Measurements from ENCODE around the gene RGS19. TPM values are rescaled to one million over a fixed set of nuclear protein-coding genes. Genes with fewer than 3 reads are reported as not detected.

Gene RGS19
- total and polyA plus RNA-seq, 7 donors, result 2.0 to 5.7 (median 3.5) TPM

DNA sequence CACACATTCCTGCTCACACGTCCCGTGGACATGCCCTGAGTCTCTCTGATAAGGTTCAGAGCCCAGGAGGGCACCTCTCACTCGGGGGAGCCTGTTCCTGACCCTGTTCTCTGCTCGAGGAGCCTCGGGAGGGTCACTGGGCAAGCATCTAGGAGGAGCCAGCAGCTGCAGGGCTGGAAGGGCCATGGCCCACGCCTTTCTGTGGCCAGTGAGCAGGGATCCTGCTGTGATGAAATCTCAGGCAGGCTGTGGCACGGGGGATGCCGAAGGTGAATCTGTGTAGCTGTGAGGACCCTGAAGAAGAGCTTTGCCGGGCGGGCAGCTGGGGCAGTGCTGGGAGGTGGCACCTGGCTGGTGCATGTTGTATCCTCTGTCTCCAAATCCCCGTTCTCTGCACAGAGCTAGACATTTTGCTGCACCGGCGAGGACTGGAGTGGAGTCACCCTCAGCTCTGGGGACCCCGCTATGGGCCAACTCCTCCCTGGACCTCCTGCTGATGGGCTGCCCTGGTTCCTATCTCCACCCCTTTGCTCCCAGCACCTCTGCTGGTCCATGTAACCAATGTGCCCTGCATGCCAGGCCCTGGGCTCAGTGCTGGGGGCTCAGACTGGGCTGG is 35.1 kb upstream of the RGS19 start:
- ATAC-seq (no peak), DNase-seq (peak in 1 of 2 donors; percentile 46)
- intact Hi-C loops (cut with DNase I), result no loop called here
- Histone ChIP-seq H3K4me3 (no peak overlapping the region), H3K9me3 (no peaks in the 10 kb centered on the region), H3K27ac (no peak overlapping the region), H3K4me1 (no peaks in the 10 kb centered on the region), H3K36me3 (ENCODE audit: insufficient read depth in 1 of 2, low read depth in 1 of 2) (no peaks in the 10 kb centered on the region), H3K27me3 (ENCODE audit: insufficient read depth in 3 of 3, low read length in 2 of 3) (peaks cover 0 to 5% (median 0%) of the 10 kb centered on the region in 3 donors)
- TF ChIP-seq, protein P1, sequence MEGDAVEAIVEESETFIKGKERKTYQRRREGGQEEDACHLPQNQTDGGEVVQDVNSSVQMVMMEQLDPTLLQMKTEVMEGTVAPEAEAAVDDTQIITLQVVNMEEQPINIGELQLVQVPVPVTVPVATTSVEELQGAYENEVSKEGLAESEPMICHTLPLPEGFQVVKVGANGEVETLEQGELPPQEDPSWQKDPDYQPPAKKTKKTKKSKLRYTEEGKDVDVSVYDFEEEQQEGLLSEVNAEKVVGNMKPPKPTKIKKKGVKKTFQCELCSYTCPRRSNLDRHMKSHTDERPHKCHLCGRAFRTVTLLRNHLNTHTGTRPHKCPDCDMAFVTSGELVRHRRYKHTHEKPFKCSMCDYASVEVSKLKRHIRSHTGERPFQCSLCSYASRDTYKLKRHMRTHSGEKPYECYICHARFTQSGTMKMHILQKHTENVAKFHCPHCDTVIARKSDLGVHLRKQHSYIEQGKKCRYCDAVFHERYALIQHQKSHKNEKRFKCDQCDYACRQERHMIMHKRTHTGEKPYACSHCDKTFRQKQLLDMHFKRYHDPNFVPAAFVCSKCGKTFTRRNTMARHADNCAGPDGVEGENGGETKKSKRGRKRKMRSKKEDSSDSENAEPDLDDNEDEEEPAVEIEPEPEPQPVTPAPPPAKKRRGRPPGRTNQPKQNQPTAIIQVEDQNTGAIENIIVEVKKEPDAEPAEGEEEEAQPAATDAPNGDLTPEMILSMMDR (IDR thresholded peaks at IDR 0.05), result no peak
- WGBS, 3 donors, result 74 to 80% (median 74%) methylated on average over 14 of the region's 14 CpGs

DNA sequence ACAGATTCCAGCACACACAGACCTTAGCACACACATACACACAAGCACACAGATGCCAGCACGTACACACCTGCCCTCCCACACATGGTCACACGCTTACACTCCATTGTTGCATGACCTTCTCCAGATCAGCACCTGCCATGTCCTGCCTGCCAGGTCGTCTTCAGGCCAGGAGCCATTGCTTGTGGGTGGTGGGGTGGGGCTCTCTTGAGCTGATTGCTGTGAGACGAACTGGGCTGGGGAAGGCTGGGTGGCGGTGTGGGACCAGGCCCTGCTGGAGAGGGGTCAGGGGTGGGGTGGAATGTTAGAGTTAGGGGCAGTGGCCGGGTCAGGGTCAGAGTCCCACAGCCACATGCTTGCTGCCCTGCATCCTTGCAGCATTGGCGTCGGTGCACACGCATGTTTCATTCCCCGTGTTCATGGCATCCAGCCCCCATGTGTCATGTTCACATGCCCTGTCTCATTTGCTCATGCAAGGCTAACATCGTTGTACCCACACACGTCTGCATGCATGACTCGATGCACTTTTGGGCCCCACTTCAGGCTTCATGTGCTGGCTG is 34.6 kb upstream of the RGS19 start:
- TF ChIP-seq, protein P1 (IDR thresholded peaks at IDR 0.05), result no peak
- H3K27ac ChIP-seq, result no peak overlapping the region
- no peak for ATAC-seq
- WGBS, 3 donors, result 71 to 78% (median 76%) methylated on average over 13 of the region's 13 CpGs
- no peaks in the 10 kb centered on the region for H3K4me1 ChIP-seq
- peaks cover 0 to 5% (median 0%) of the 10 kb centered on the region in 3 donors for H3K27me3 ChIP-seq (ENCODE audit: insufficient read depth in 3 of 3, low read length in 2 of 3)
- H3K36me3 ChIP-seq (ENCODE audit: insufficient read depth in 1 of 2, low read depth in 1 of 2), result no peaks in the 10 kb centered on the region
- H3K4me3 ChIP-seq, result no peak overlapping the region
- no peaks in the 10 kb centered on the region for H3K9me3 ChIP-seq
- peak in 1 of 2 donors; percentile 38 for DNase-seq
- intact Hi-C loops (cut with DNase I), result no loop called here

DNA sequence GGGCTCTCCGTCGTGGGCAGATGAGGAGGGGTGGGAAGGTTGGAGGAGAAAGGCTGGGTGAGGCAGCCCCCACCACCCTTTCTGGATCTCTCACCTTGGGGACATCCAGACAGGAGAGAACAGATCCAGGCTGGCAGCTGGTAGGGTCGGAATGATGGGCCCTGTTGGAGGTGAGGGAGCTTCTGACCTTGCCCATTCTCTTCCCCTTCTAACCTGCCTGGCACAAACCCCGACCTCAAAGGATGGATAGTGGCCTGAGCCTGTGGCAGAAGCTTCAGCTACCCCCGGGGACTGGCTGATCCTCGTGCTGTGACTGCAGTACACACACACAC is 34.1 kb upstream of the RGS19 start:
- TF ChIP-seq, protein P1 (IDR thresholded peaks at IDR 0.05), result no peak
- no peaks in the 10 kb centered on the region for H3K4me1 ChIP-seq
- no peaks in the 10 kb centered on the region for H3K9me3 ChIP-seq
- no peak overlapping the region for H3K27ac ChIP-seq
- intact Hi-C loops (cut with DNase I), result no loop called here
- 58 to 66% (median 66%) methylated on average over 6 of the region's 6 CpGs for WGBS, 3 donors
- H3K4me3 ChIP-seq, result no peak overlapping the region
- H3K36me3 ChIP-seq (ENCODE audit: insufficient read depth in 1 of 2, low read depth in 1 of 2), result no peaks in the 10 kb centered on the region
- DNase-seq, result no peak
- peaks cover 0 to 5% (median 2%) of the 10 kb centered on the region in 3 donors for H3K27me3 ChIP-seq (ENCODE audit: insufficient read depth in 3 of 3, low read length in 2 of 3)
- ATAC-seq, result no peak

DNA sequence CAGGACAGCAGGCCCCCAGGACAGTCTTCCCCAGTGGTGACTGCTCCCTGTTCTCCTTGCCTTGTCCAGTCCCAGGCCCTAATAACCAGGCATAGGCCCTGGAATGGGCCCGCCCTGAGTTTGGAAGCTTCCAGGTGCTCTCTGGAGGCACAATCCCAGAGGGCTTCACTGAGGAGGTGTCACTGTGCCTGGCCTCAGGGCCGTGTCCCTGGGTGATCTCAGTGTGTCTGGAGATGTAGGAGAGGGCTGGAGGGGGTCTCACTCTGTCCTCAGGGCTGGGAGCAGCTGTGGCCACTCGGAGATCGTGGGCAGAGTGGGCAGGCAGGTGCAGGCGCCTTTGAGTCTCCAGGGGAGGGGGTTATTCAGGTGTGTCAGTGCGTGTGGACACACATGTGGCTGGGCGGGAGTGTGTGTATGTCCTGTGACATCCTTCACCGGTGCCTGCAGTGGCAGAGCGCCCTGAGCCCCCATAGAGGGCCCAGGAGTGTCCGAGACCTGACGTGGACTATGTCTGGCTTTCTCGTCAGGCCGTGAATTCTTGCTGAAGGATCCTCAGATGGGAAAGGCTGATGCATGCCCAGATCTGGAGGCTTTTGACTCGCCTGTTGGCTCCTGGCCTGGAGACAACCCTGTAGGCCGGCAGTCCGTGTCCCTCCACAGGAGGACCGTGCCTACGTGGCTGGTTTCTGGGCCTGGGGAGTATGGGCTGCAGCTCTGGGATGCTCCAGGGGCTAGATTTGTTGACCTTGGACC is 33.5 kb upstream of the RGS19 start:
- ATAC-seq (no peak), DNase-seq (peak in 1 of 2 donors; percentile 35)
- no peak overlapping the region for H3K27ac ChIP-seq
- H3K27me3 ChIP-seq (ENCODE audit: insufficient read depth in 3 of 3, low read length in 2 of 3), result peaks cover 0 to 7% (median 7%) of the 10 kb centered on the region in 3 donors
- WGBS, 3 donors, result 75 to 84% (median 76%) methylated on average over 18 of the region's 18 CpGs
- H3K4me3 ChIP-seq, result no peak overlapping the region
- no peaks in the 10 kb centered on the region for H3K4me1 ChIP-seq
- no peaks in the 10 kb centered on the region for H3K36me3 ChIP-seq (ENCODE audit: insufficient read depth in 1 of 2, low read depth in 1 of 2)
- intact Hi-C loops (cut with DNase I), result no loop called here
- TF ChIP-seq, protein P1 (IDR thresholded peaks at IDR 0.05), result no peak
- H3K9me3 ChIP-seq, result no peaks in the 10 kb centered on the region
